ENCODE results near the gene CGB2. TPM values are rescaled to one million over a fixed set of nuclear protein-coding genes. Genes with fewer than 3 reads are reported as not detected.

CGB2 gene
- total RNA-seq, 1 experiment from 2014 or later: not detected

GRCh38 chr19:49006905-49007304 is 24.8 kb upstream of the CGB2 start:
- Histone ChIP-seq H3K9me3 (no peaks in the 10 kb centered on the region), H3K4me3 (ENCODE audit: low read depth, low read length) (no peak overlapping the region), H3K36me3 (ENCODE audit: control insufficient read depth, insufficient read depth, low read length) (peaks cover 1% of the 10 kb centered on the region; the same call in 1 of the 2 replicates), H3K4me1 (no peaks in the 10 kb centered on the region), H3K27me3 (replicated peaks; ENCODE audit: control insufficient read depth, insufficient read depth, low read length) (no peaks in the 10 kb centered on the region)
- BruUV-seq (replicated peaks): no TSS peak
- DNase-seq: no peak
- ChIA-PET POLR2A (no interaction called here), CTCF (interaction anchor here (1.4 kb wide), 1 partner anchor 91 kb away, joined by 3 read pairs; no protein-coding TSS in a partner anchor)
- Mint-ChIP-seq H3K27ac (ENCODE audit: unreplicated experiment) (no peak overlapping the region), H3K36me3 (ENCODE audit: insufficient read depth, unreplicated experiment) (peaks cover 62% of the 10 kb centered on the region), H3K4me1 (ENCODE audit: low read depth, unreplicated experiment) (no peaks in the 10 kb centered on the region), H3K9me3 (ENCODE audit: unreplicated experiment) (no peaks in the 10 kb centered on the region), H3K27me3 (ENCODE audit: insufficient read depth, unreplicated experiment) (no peaks in the 10 kb centered on the region), H3K4me3 (ENCODE audit: unreplicated experiment) (no peak overlapping the region)
- no peak for TF ChIP-seq CTCF (IDR thresholded peaks at IDR 0.05; ENCODE audit: insufficient read depth in 1 of 2, low read depth in 1 of 2, low read length in 1 of 2, severe bottlenecking in 1 of 2, unreplicated experiment in 1 of 2)
- intact Hi-C loops (cut with micrococcal nuclease; ENCODE audit: unreplicated experiment): no loop called here

GRCh38 chr19:49009828-49010227 is 21.9 kb upstream of the CGB2 start:
- POLR2A ChIA-PET: no interaction called here
- DNase-seq: no peak
- Histone ChIP-seq H3K9me3 (no peaks in the 10 kb centered on the region), H3K4me1 (no peaks in the 10 kb centered on the region), H3K27me3 (replicated peaks; ENCODE audit: control insufficient read depth, insufficient read depth, low read length) (no peaks in the 10 kb centered on the region), H3K36me3 (ENCODE audit: control insufficient read depth, insufficient read depth, low read length) (peaks cover 1% of the 10 kb centered on the region; the same call in 1 of the 2 replicates), H3K4me3 (ENCODE audit: low read depth, low read length) (no peak overlapping the region)
- no peaks in the 10 kb centered on the region for H3K4me1 Mint-ChIP-seq (ENCODE audit: low read depth, unreplicated experiment)
- TF ChIP-seq CTCF (IDR thresholded peaks at IDR 0.05; ENCODE audit: insufficient read depth in 1 of 2, low read depth in 1 of 2, low read length in 1 of 2, severe bottlenecking in 1 of 2, unreplicated experiment in 1 of 2): no peak
- H3K27me3 Mint-ChIP-seq (ENCODE audit: insufficient read depth, unreplicated experiment): no peaks in the 10 kb centered on the region
- intact Hi-C loops (cut with micrococcal nuclease; ENCODE audit: unreplicated experiment): no loop called here
- no TSS peak for BruUV-seq (replicated peaks)
- CTCF ChIA-PET: interaction anchor here (1.4 kb wide), 1 partner anchor 10 kb away, joined by 6 read pairs; no protein-coding TSS in a partner anchor
- H3K4me3 Mint-ChIP-seq (ENCODE audit: unreplicated experiment): no peak overlapping the region
- H3K36me3 Mint-ChIP-seq (ENCODE audit: insufficient read depth, unreplicated experiment): peaks cover 44% of the 10 kb centered on the region
- no peaks in the 10 kb centered on the region for H3K9me3 Mint-ChIP-seq (ENCODE audit: unreplicated experiment)
- no peak overlapping the region for H3K27ac Mint-ChIP-seq (ENCODE audit: unreplicated experiment)

GRCh38 chr19:49010453-49010852 is 21.2 kb upstream of the CGB2 start:
- no TSS peak for BruUV-seq (replicated peaks)
- TF ChIP-seq CTCF (IDR thresholded peaks at IDR 0.05; ENCODE audit: insufficient read depth in 1 of 2, low read depth in 1 of 2, low read length in 1 of 2, severe bottlenecking in 1 of 2, unreplicated experiment in 1 of 2): no peak
- Mint-ChIP-seq H3K27me3 (ENCODE audit: insufficient read depth, unreplicated experiment) (no peaks in the 10 kb centered on the region), H3K4me3 (ENCODE audit: unreplicated experiment) (no peak overlapping the region), H3K9me3 (ENCODE audit: unreplicated experiment) (no peaks in the 10 kb centered on the region), H3K36me3 (ENCODE audit: insufficient read depth, unreplicated experiment) (peaks cover 42% of the 10 kb centered on the region), H3K4me1 (ENCODE audit: low read depth, unreplicated experiment) (no peaks in the 10 kb centered on the region), H3K27ac (ENCODE audit: unreplicated experiment) (peak overlapping the region; percentile 12)
- Histone ChIP-seq H3K36me3 (ENCODE audit: control insufficient read depth, insufficient read depth, low read length) (peaks cover 3% of the 10 kb centered on the region; the same call in 1 of the 2 replicates), H3K4me1 (no peaks in the 10 kb centered on the region), H3K9me3 (no peaks in the 10 kb centered on the region), H3K4me3 (ENCODE audit: low read depth, low read length) (no peak overlapping the region), H3K27me3 (replicated peaks; ENCODE audit: control insufficient read depth, insufficient read depth, low read length) (no peaks in the 10 kb centered on the region)
- ChIA-PET POLR2A (no interaction called here), CTCF (interaction anchor here (0.6 kb wide), 1 partner anchor 1752 kb away, joined by 4 read pairs; no protein-coding TSS in a partner anchor)
- DNase-seq: no peak
- intact Hi-C loops (cut with micrococcal nuclease; ENCODE audit: unreplicated experiment): no loop called here

Data from Caco-2 (cell line).